Panc1 (cell line): Measurements from ENCODE around the gene ARPC2.

ENCODE experiments used
- TCF7L2 ChIP-seq: IDR thresholded peaks from 2 replicates; pipeline ENCODE4 v1.6.1; 2011; ENCODE audit warnings: mild to moderate bottlenecking, low read depth, low read length, inconsistent platforms
- TF ChIP-seq, protein P1 (sequence below): fragments of 450-650 bp; IDR thresholded peaks from 2 replicates; pipeline ENCODE4 v1.5.1; 2017; ENCODE audit warnings: mild to moderate bottlenecking
- TF ChIP-seq, protein P2 (sequence below), 2 experiments: IDR thresholded peaks; 2 replicates each; pipeline ENCODE4 v1.6.1; 2011 to 2012; ENCODE audit warnings: low read depth in 2 of 2, control low read depth in 1 of 2, low read length in 1 of 2, mild to moderate bottlenecking in 1 of 2, moderate library complexity in 1 of 2; ENCODE audit not compliant: insufficient read depth in 1 of 2

DNA sequence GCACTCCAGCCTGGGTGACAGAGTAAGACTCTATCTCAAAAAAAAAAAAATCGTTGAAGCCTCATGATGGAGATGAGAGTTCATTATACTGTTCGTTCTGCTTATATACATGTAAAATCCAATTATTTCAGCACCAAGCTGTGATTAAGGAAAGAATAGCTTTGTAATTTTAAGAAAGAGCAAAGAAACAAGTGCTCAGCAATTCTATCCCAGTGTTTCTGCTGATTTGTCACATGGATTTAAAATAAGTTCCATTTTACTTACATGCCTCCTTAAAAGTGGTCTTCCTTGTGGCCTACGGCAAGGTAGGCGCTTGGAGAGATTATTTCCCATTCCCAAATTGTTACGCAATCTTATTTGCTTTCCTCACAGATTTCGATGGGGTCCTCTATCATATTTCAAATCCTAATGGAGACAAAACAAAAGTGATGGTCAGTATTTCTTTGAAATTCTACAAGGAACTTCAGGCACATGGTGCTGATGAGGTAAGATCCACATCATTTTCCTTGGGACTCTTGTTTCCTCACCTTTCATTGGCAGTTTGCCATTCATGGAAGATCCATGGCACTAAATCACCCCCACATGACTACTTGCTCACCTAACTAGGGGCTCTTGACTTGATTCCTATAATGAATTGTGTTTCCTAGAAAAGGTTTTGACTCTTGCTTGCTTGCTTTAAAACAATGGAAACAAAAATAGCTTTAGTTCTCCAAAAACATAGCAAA is 11.5 kb downstream of the ARPC2 start:
- TF ChIP-seq, protein P1, sequence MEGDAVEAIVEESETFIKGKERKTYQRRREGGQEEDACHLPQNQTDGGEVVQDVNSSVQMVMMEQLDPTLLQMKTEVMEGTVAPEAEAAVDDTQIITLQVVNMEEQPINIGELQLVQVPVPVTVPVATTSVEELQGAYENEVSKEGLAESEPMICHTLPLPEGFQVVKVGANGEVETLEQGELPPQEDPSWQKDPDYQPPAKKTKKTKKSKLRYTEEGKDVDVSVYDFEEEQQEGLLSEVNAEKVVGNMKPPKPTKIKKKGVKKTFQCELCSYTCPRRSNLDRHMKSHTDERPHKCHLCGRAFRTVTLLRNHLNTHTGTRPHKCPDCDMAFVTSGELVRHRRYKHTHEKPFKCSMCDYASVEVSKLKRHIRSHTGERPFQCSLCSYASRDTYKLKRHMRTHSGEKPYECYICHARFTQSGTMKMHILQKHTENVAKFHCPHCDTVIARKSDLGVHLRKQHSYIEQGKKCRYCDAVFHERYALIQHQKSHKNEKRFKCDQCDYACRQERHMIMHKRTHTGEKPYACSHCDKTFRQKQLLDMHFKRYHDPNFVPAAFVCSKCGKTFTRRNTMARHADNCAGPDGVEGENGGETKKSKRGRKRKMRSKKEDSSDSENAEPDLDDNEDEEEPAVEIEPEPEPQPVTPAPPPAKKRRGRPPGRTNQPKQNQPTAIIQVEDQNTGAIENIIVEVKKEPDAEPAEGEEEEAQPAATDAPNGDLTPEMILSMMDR: no peak
- TF ChIP-seq, protein P2, sequence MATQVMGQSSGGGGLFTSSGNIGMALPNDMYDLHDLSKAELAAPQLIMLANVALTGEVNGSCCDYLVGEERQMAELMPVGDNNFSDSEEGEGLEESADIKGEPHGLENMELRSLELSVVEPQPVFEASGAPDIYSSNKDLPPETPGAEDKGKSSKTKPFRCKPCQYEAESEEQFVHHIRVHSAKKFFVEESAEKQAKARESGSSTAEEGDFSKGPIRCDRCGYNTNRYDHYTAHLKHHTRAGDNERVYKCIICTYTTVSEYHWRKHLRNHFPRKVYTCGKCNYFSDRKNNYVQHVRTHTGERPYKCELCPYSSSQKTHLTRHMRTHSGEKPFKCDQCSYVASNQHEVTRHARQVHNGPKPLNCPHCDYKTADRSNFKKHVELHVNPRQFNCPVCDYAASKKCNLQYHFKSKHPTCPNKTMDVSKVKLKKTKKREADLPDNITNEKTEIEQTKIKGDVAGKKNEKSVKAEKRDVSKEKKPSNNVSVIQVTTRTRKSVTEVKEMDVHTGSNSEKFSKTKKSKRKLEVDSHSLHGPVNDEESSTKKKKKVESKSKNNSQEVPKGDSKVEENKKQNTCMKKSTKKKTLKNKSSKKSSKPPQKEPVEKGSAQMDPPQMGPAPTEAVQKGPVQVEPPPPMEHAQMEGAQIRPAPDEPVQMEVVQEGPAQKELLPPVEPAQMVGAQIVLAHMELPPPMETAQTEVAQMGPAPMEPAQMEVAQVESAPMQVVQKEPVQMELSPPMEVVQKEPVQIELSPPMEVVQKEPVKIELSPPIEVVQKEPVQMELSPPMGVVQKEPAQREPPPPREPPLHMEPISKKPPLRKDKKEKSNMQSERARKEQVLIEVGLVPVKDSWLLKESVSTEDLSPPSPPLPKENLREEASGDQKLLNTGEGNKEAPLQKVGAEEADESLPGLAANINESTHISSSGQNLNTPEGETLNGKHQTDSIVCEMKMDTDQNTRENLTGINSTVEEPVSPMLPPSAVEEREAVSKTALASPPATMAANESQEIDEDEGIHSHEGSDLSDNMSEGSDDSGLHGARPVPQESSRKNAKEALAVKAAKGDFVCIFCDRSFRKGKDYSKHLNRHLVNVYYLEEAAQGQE (IDR thresholded peaks at IDR 0.05; ENCODE audit: insufficient read depth in 1 of 2, low read depth in 2 of 2, low read length in 1 of 2): no peak
- TF ChIP-seq TCF7L2: no peak
